ENCODE results near the gene RBL2.
"Not testable (repeated sequence)": the region's sequence is repeated elsewhere in the genome, so short reads cannot be mapped to it uniquely, and the experiment has no call there.

DNA sequence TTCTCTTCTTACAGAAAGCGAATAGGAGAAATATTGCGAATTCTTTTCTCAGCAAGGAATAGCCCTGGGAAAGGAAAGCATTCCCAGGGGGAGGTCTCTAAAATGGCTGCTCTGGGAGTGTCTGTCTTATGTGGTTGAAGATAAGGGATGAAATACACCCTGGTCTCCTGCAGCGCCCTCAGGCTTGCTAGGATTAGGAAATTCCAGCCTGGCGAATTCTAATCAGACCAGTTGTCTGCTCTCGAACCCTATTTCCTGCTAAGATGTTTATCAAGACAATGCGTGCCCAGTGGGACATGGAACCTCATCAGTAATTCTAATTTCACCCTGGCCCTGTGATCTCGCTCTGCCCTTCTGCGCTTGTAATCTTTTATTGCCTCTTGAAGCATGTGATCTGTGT is 49.7 kb upstream of the RBL2 start:
- TF ChIP-seq CTCF (IDR thresholded peaks at IDR 0.05 in 8 of 11, conservative IDR thresholded peaks at IDR 0.05 in 3 of 11); POLR2A (IDR thresholded peaks at IDR 0.05): not testable (repeated sequence)
